Activated T-cell treated with anti-CD3 and anti-CD28 coated beads, Interleukin-2, amount 50 U/mL, for 4 hours (primary cell): ENCODE results near the gene KRTAP4-3. TPM values are rescaled to one million over a fixed set of nuclear protein-coding genes. Genes with fewer than 3 reads are reported as not detected.
"Not testable (repeated sequence)": the region's sequence is repeated elsewhere in the genome, so short reads cannot be mapped to it uniquely, and the experiment has no call there.

Experiments used
- ATAC-seq, 2 donors: fragments of 200-7000 bp; cut with Tn5 transposase; one replicate each; pipeline ENCODE4 v1.10.0; 2021
- DNase-seq: peaks from one replicate; pipeline ENCODE4 v3.0.0-alpha.2; 2020
- H3K27me3 Mint-ChIP-seq: one replicate; pipeline ENCODE4 v1.8.0; 2021; ENCODE audit warnings: low read depth, mixed read lengths
- H3K36me3 Mint-ChIP-seq: one replicate; pipeline ENCODE4 v1.8.0; 2022; ENCODE audit warnings: mixed read lengths; ENCODE audit not compliant: insufficient read depth
- H3K4me1 Mint-ChIP-seq: one replicate; pipeline ENCODE4 v1.8.0; 2021; ENCODE audit warnings: low read depth, mixed read lengths
- H3K4me3 Mint-ChIP-seq: one replicate; pipeline ENCODE4 v1.8.0; 2021; ENCODE audit warnings: mild to moderate bottlenecking, moderate library complexity, mixed read lengths
- H3K9me3 Mint-ChIP-seq: one replicate; pipeline ENCODE4 v1.8.0; 2021; ENCODE audit warnings: mixed read lengths
- total RNA-seq, 3 donors: library from RNA; stranded (reverse); gene quantifications; one replicate each; pipeline ENCODE4 v1.2.1, GENCODE V29; 2021

The KRTAP4-3 gene
- not detected for total RNA-seq

- H3K4me1 Mint-ChIP-seq = no peaks in the 10 kb centered on the region
- no peak for DNase-seq
- H3K27me3 Mint-ChIP-seq = no peaks in the 10 kb centered on the region
- no peak within 1 kb of the TSS for H3K4me3 Mint-ChIP-seq
- H3K9me3 Mint-ChIP-seq = no peaks in the 10 kb centered on the region
- H3K36me3 Mint-ChIP-seq = no peaks in the 10 kb centered on the region
- no peak for ATAC-seq
Observed at GRCh38 chr17:41168121-41168520, at the start of gene KRTAP4-3. Gene KRTAP4-3 (minus strand): TSS chr17:41168221. CDS start chr17:41168172, 49 bp downstream.

- H3K4me1 Mint-ChIP-seq = peaks cover 12% of the 10 kb centered on the region
- H3K27me3 Mint-ChIP-seq = peaks cover 5% of the 10 kb centered on the region
- H3K9me3 Mint-ChIP-seq = peaks cover 5% of the 10 kb centered on the region
- ATAC-seq = no peak
- DNase-seq = no peak
- peaks cover 2% of the 10 kb centered on the region for H3K36me3 Mint-ChIP-seq
- H3K4me3 Mint-ChIP-seq = no peak overlapping the region
Observed at GRCh38 chr17:41215681-41216080, 47.7 kb upstream of the KRTAP4-3 start.

- H3K36me3 Mint-ChIP-seq = no peaks in the 10 kb centered on the region
- ATAC-seq (no peak), DNase-seq (no peak)
- H3K4me3 Mint-ChIP-seq = no peak overlapping the region
- peaks cover 12% of the 10 kb centered on the region for H3K4me1 Mint-ChIP-seq
- peaks cover 4% of the 10 kb centered on the region for H3K9me3 Mint-ChIP-seq
- peaks cover 19% of the 10 kb centered on the region for H3K27me3 Mint-ChIP-seq
Observed at GRCh38 chr17:41212524-41213169, 44.6 kb upstream of the KRTAP4-3 start.

GRCh38 chr17:41211845-41212466, 43.9 kb upstream of the KRTAP4-3 start:
- H3K4me1 Mint-ChIP-seq = peaks cover 12% of the 10 kb centered on the region
- H3K9me3 Mint-ChIP-seq = peaks cover 4% of the 10 kb centered on the region
- no peak for DNase-seq
- ATAC-seq = peak in 1 of 2 donors; percentile 25
- H3K36me3 Mint-ChIP-seq = no peaks in the 10 kb centered on the region
- peaks cover 22% of the 10 kb centered on the region for H3K27me3 Mint-ChIP-seq
- no peak overlapping the region for H3K4me3 Mint-ChIP-seq

- no peak for ATAC-seq
- Mint-ChIP-seq H3K4me3 (no peak overlapping the region), H3K36me3 (no peaks in the 10 kb centered on the region), H3K9me3 (no peaks in the 10 kb centered on the region), H3K4me1 (no peaks in the 10 kb centered on the region), H3K27me3 (peaks cover 10% of the 10 kb centered on the region)
- no peak for DNase-seq
Observed at GRCh38 chr17:41199421-41200078, 31.5 kb upstream of the KRTAP4-3 start.

- no peak overlapping the region for H3K4me3 Mint-ChIP-seq
- no peaks in the 10 kb centered on the region for H3K4me1 Mint-ChIP-seq
- DNase-seq (no peak), ATAC-seq (no peak)
- peaks cover 11% of the 10 kb centered on the region for H3K27me3 Mint-ChIP-seq
- H3K36me3 Mint-ChIP-seq = no peaks in the 10 kb centered on the region
- H3K9me3 Mint-ChIP-seq = peaks cover 3% of the 10 kb centered on the region
Observed at GRCh38 chr17:41196068-41196467, 28.0 kb upstream of the KRTAP4-3 start.

GRCh38 chr17:41190328-41190727, 22.3 kb upstream of the KRTAP4-3 start:
- H3K36me3 Mint-ChIP-seq = no peaks in the 10 kb centered on the region
- H3K9me3 Mint-ChIP-seq = peaks cover 3% of the 10 kb centered on the region
- DNase-seq = no peak
- peaks cover 22% of the 10 kb centered on the region for H3K27me3 Mint-ChIP-seq
- H3K4me1 Mint-ChIP-seq = no peaks in the 10 kb centered on the region
- no peak for ATAC-seq
- no peak overlapping the region for H3K4me3 Mint-ChIP-seq

GRCh38 chr17:41189837-41190318, 21.9 kb upstream of the KRTAP4-3 start, which contains the start of gene KRTAP9-1:
Gene KRTAP9-1 (plus strand): TSS chr17:41189887. CDS start chr17:41189887, 0 bp downstream.
- H3K27me3 Mint-ChIP-seq = peaks cover 22% of the 10 kb centered on the region
- ATAC-seq, H3K4me3 Mint-ChIP-seq, H3K36me3 Mint-ChIP-seq, H3K4me1 Mint-ChIP-seq, DNase-seq, H3K9me3 Mint-ChIP-seq: not testable (repeated sequence)

GRCh38 chr17:41186872-41187271, 18.9 kb upstream of the KRTAP4-3 start:
- Mint-ChIP-seq H3K27me3 (peaks cover 26% of the 10 kb centered on the region), H3K4me1 (no peaks in the 10 kb centered on the region), H3K4me3 (no peak overlapping the region), H3K9me3 (no peaks in the 10 kb centered on the region), H3K36me3 (no peaks in the 10 kb centered on the region)
- ATAC-seq = no peak
- no peak for DNase-seq

- no peak for DNase-seq
- H3K36me3 Mint-ChIP-seq = no peaks in the 10 kb centered on the region
- no peaks in the 10 kb centered on the region for H3K4me1 Mint-ChIP-seq
- no peak overlapping the region for H3K4me3 Mint-ChIP-seq
- peaks cover 18% of the 10 kb centered on the region for H3K27me3 Mint-ChIP-seq
- H3K9me3 Mint-ChIP-seq = no peaks in the 10 kb centered on the region
- ATAC-seq = no peak
Observed at GRCh38 chr17:41185001-41185400, 17.0 kb upstream of the KRTAP4-3 start.

- H3K4me3 Mint-ChIP-seq = no peak within 1 kb of the TSS
- no peaks in the 10 kb centered on the region for H3K9me3 Mint-ChIP-seq
- peaks cover 16% of the 10 kb centered on the region for H3K27me3 Mint-ChIP-seq
- no peaks in the 10 kb centered on the region for H3K36me3 Mint-ChIP-seq
- no peaks in the 10 kb centered on the region for H3K4me1 Mint-ChIP-seq
- DNase-seq = no peak
- no peak for ATAC-seq
Observed at GRCh38 chr17:41184480-41184961, 16.5 kb upstream of the KRTAP4-3 start, which contains the start of gene KRTAP4-1. Gene KRTAP4-1 (minus strand): TSS chr17:41184911. CDS start chr17:41184854, 57 bp downstream.

- peaks cover 3% of the 10 kb centered on the region for H3K4me1 Mint-ChIP-seq
- H3K9me3 Mint-ChIP-seq = no peaks in the 10 kb centered on the region
- DNase-seq (no peak), ATAC-seq (no peak)
- H3K27me3 Mint-ChIP-seq = no peaks in the 10 kb centered on the region
- no peaks in the 10 kb centered on the region for H3K36me3 Mint-ChIP-seq
- H3K4me3 Mint-ChIP-seq = no peak overlapping the region
Observed at GRCh38 chr17:41178843-41179616, 11.0 kb upstream of the KRTAP4-3 start.

- H3K9me3 Mint-ChIP-seq = no peaks in the 10 kb centered on the region
- H3K4me1 Mint-ChIP-seq = peaks cover 4% of the 10 kb centered on the region
- no peak overlapping the region for H3K4me3 Mint-ChIP-seq
- no peaks in the 10 kb centered on the region for H3K27me3 Mint-ChIP-seq
- DNase-seq (no peak), ATAC-seq (no peak)
- H3K36me3 Mint-ChIP-seq = no peaks in the 10 kb centered on the region
Observed at GRCh38 chr17:41178341-41178740, 10.3 kb upstream of the KRTAP4-3 start.

- ATAC-seq (no peak), DNase-seq (no peak)
- Mint-ChIP-seq H3K4me1 (peaks cover 5% of the 10 kb centered on the region), H3K9me3 (no peaks in the 10 kb centered on the region), H3K27me3 (no peaks in the 10 kb centered on the region), H3K36me3 (no peaks in the 10 kb centered on the region), H3K4me3 (no peak within 1 kb of the TSS)
Observed at GRCh38 chr17:41177727-41178271, 9.8 kb upstream of the KRTAP4-3 start, which contains the start of gene KRTAP4-2. Gene KRTAP4-2 (minus strand): TSS chr17:41178221. CDS start chr17:41178164, 57 bp downstream.
